ENCODE data around the gene AGAP3. TPM values are rescaled to one million over a fixed set of nuclear protein-coding genes. Genes with fewer than 3 reads are reported as not detected.

AGAP3 gene
- total and polyA plus RNA-seq, 7 experiments from 2014 or later = 6.0 to 70.6 (median 36.4) TPM

- Mint-ChIP-seq H3K4me3 (no peak overlapping the region), H3K27ac (no peak overlapping the region), H3K9me3 (no peaks in the 10 kb centered on the region), H3K27me3 (peaks cover 5 to 28% (median 11%) of the 10 kb centered on the region in 5 donors), H3K36me3 (no peaks in the 10 kb centered on the region), H3K4me1 (peaks cover 0 to 6% (median 0%) of the 10 kb centered on the region in 7 donors)
- Histone ChIP-seq H3K27ac (ENCODE audit: low read depth, low read length) (no peak overlapping the region), H3K36me3 (ENCODE audit: control insufficient read depth in 2 of 3, insufficient read depth in 3 of 3, low read length in 3 of 3) (no peaks in the 10 kb centered on the region), H3K4me1 (ENCODE audit: control insufficient read depth in 2 of 2, insufficient read depth in 2 of 2, low read length in 2 of 2) (no peaks in the 10 kb centered on the region), H3K27me3 (ENCODE audit: control insufficient read depth in 2 of 2, insufficient read depth in 2 of 2, low read length in 2 of 2) (no peaks in the 10 kb centered on the region), H3K9me3 (ENCODE audit: control insufficient read depth in 2 of 3, low read length in 3 of 3) (no peaks in the 10 kb centered on the region), H3K4me3 (ENCODE audit: low read length) (no peak overlapping the region)
- intact Hi-C loops (cut with micrococcal nuclease) = no loop called here
- ATAC-seq (no peak), DNase-seq (no peak)
- POLR2A ChIA-PET = no interaction called here
- CTCF ChIA-PET = interaction anchor here (0.7 kb wide), 1 partner anchor 91 kb away, joined by 3 read pairs; no protein-coding TSS in a partner anchor
Observed at GRCh38 chr7:151179946-151180345, 93.7 kb downstream of the AGAP3 start.

GRCh38 chr7:151181011-151181431, 94.7 kb downstream of the AGAP3 start:
- H3K4me1 ChIP-seq (ENCODE audit: control insufficient read depth in 2 of 2, insufficient read depth in 2 of 2, low read length in 2 of 2) = no peaks in the 10 kb centered on the region
- no peaks in the 10 kb centered on the region for H3K27me3 ChIP-seq (ENCODE audit: control insufficient read depth in 2 of 2, insufficient read depth in 2 of 2, low read length in 2 of 2)
- no peaks in the 10 kb centered on the region for H3K36me3 ChIP-seq (ENCODE audit: control insufficient read depth in 2 of 3, insufficient read depth in 3 of 3, low read length in 3 of 3)
- H3K27me3 Mint-ChIP-seq = peaks cover 3 to 22% (median 11%) of the 10 kb centered on the region in 5 donors
- H3K4me3 ChIP-seq (ENCODE audit: low read length) = no peak overlapping the region
- H3K36me3 Mint-ChIP-seq = no peaks in the 10 kb centered on the region
- no peak for DNase-seq
- peaks cover 0 to 6% (median 0%) of the 10 kb centered on the region in 7 donors for H3K4me1 Mint-ChIP-seq
- no peak overlapping the region for H3K27ac Mint-ChIP-seq
- no peaks in the 10 kb centered on the region for H3K9me3 Mint-ChIP-seq
- H3K27ac ChIP-seq (ENCODE audit: low read depth, low read length) = no peak overlapping the region
- H3K9me3 ChIP-seq (ENCODE audit: control insufficient read depth in 2 of 3, low read length in 3 of 3) = no peaks in the 10 kb centered on the region
- intact Hi-C loops (cut with micrococcal nuclease) = no loop called here
- CTCF ChIA-PET = interaction anchor here (0.6 kb wide), 1 partner anchor 28 kb away, joined by 3 read pairs; no protein-coding TSS in a partner anchor
- POLR2A ChIA-PET = no interaction called here
- ATAC-seq = no peak
- no peak overlapping the region for H3K4me3 Mint-ChIP-seq

- Mint-ChIP-seq H3K4me3 (no peak overlapping the region), H3K27ac (no peak overlapping the region), H3K9me3 (peaks cover 0 to 2% (median 0%) of the 10 kb centered on the region in 11 donors), H3K36me3 (no peaks in the 10 kb centered on the region), H3K27me3 (peaks cover 0 to 14% (median 0%) of the 10 kb centered on the region in 5 donors), H3K4me1 (no peaks in the 10 kb centered on the region)
- DNase-seq = no peak
- peak; percentile 65 for ATAC-seq
- ChIA-PET POLR2A (no interaction called here), CTCF (no interaction called here)
- Histone ChIP-seq H3K27me3 (ENCODE audit: control insufficient read depth in 2 of 2, insufficient read depth in 2 of 2, low read length in 2 of 2) (no peaks in the 10 kb centered on the region), H3K4me1 (ENCODE audit: control insufficient read depth in 2 of 2, insufficient read depth in 2 of 2, low read length in 2 of 2) (no peaks in the 10 kb centered on the region), H3K27ac (ENCODE audit: low read depth, low read length) (no peak overlapping the region), H3K4me3 (ENCODE audit: low read length) (no peak overlapping the region), H3K36me3 (ENCODE audit: control insufficient read depth in 2 of 3, insufficient read depth in 3 of 3, low read length in 3 of 3) (no peaks in the 10 kb centered on the region), H3K9me3 (ENCODE audit: control insufficient read depth in 2 of 3, low read length in 3 of 3) (no peaks in the 10 kb centered on the region)
- intact Hi-C loops (cut with micrococcal nuclease) = no loop called here
Observed at GRCh38 chr7:151185762-151186639, 99.7 kb downstream of the AGAP3 start.

GRCh38 chr7:151186640-151187408, 100.5 kb downstream of the AGAP3 start, which contains the start of gene ASB10:
Gene ASB10 (minus strand): TSS chr7:151187250. CDS start chr7:151187130, 120 bp downstream.
- CTCF ChIA-PET = no interaction called here
- no peak within 1 kb of the TSS for H3K4me3 ChIP-seq (ENCODE audit: low read length)
- POLR2A ChIA-PET = no interaction called here
- H3K36me3 ChIP-seq (ENCODE audit: control insufficient read depth in 2 of 3, insufficient read depth in 3 of 3, low read length in 3 of 3) = no peaks in the 10 kb centered on the region
- Mint-ChIP-seq H3K4me3 (no peak within 1 kb of the TSS), H3K27me3 (peaks cover 0 to 15% (median 0%) of the 10 kb centered on the region in 5 donors), H3K9me3 (peaks cover 0 to 2% (median 0%) of the 10 kb centered on the region in 11 donors), H3K36me3 (no peaks in the 10 kb centered on the region), H3K4me1 (no peaks in the 10 kb centered on the region), H3K27ac (no peak within 1 kb of the TSS)
- H3K4me1 ChIP-seq (ENCODE audit: control insufficient read depth in 2 of 2, insufficient read depth in 2 of 2, low read length in 2 of 2) = no peaks in the 10 kb centered on the region
- peak; percentile 16 for ATAC-seq
- no peak within 1 kb of the TSS for H3K27ac ChIP-seq (ENCODE audit: low read depth, low read length)
- intact Hi-C loops (cut with micrococcal nuclease) = no loop called here
- no peak for DNase-seq
- H3K9me3 ChIP-seq (ENCODE audit: control insufficient read depth in 2 of 3, low read length in 3 of 3) = no peaks in the 10 kb centered on the region
- no peaks in the 10 kb centered on the region for H3K27me3 ChIP-seq (ENCODE audit: control insufficient read depth in 2 of 2, insufficient read depth in 2 of 2, low read length in 2 of 2)

GRCh38 chr7:151187409-151188251, 101.4 kb downstream of the AGAP3 start:
- ATAC-seq = no peak
- ChIA-PET CTCF (no interaction called here), POLR2A (no interaction called here)
- Histone ChIP-seq H3K4me1 (ENCODE audit: control insufficient read depth in 2 of 2, insufficient read depth in 2 of 2, low read length in 2 of 2) (no peaks in the 10 kb centered on the region), H3K9me3 (ENCODE audit: control insufficient read depth in 2 of 3, low read length in 3 of 3) (no peaks in the 10 kb centered on the region), H3K36me3 (ENCODE audit: control insufficient read depth in 2 of 3, insufficient read depth in 3 of 3, low read length in 3 of 3) (no peaks in the 10 kb centered on the region), H3K27ac (ENCODE audit: low read depth, low read length) (no peak overlapping the region), H3K27me3 (ENCODE audit: control insufficient read depth in 2 of 2, insufficient read depth in 2 of 2, low read length in 2 of 2) (no peaks in the 10 kb centered on the region), H3K4me3 (ENCODE audit: low read length) (no peak overlapping the region)
- no peaks in the 10 kb centered on the region for H3K4me1 Mint-ChIP-seq
- H3K27ac Mint-ChIP-seq = no peak overlapping the region
- peaks cover 0 to 13% (median 0%) of the 10 kb centered on the region in 5 donors for H3K27me3 Mint-ChIP-seq
- no peak overlapping the region for H3K4me3 Mint-ChIP-seq
- H3K9me3 Mint-ChIP-seq = peaks cover 0 to 2% (median 0%) of the 10 kb centered on the region in 11 donors
- DNase-seq = no peak
- H3K36me3 Mint-ChIP-seq = no peaks in the 10 kb centered on the region
- intact Hi-C loops (cut with micrococcal nuclease) = no loop called here

GRCh38 chr7:151188252-151188542, 101.9 kb downstream of the AGAP3 start:
- ChIA-PET CTCF (no interaction called here), POLR2A (no interaction called here)
- Mint-ChIP-seq H3K4me3 (no peak overlapping the region), H3K27me3 (peaks cover 0 to 13% (median 0%) of the 10 kb centered on the region in 5 donors), H3K27ac (no peak overlapping the region), H3K9me3 (peaks cover 0 to 2% (median 0%) of the 10 kb centered on the region in 11 donors), H3K4me1 (no peaks in the 10 kb centered on the region), H3K36me3 (no peaks in the 10 kb centered on the region)
- Histone ChIP-seq H3K4me1 (ENCODE audit: control insufficient read depth in 2 of 2, insufficient read depth in 2 of 2, low read length in 2 of 2) (no peaks in the 10 kb centered on the region), H3K36me3 (ENCODE audit: control insufficient read depth in 2 of 3, insufficient read depth in 3 of 3, low read length in 3 of 3) (no peaks in the 10 kb centered on the region), H3K27me3 (ENCODE audit: control insufficient read depth in 2 of 2, insufficient read depth in 2 of 2, low read length in 2 of 2) (no peaks in the 10 kb centered on the region), H3K4me3 (ENCODE audit: low read length) (no peak overlapping the region), H3K27ac (ENCODE audit: low read depth, low read length) (no peak overlapping the region), H3K9me3 (ENCODE audit: control insufficient read depth in 2 of 3, low read length in 3 of 3) (no peaks in the 10 kb centered on the region)
- ATAC-seq = no peak
- no peak for DNase-seq
- intact Hi-C loops (cut with micrococcal nuclease) = no loop called here
